Endothelial cell of umbilical vein (primary cell): ENCODE results near the gene F8. TPM values are rescaled to one million over a fixed set of nuclear protein-coding genes. Genes with fewer than 3 reads are reported as not detected.
"Not testable (repeated sequence)": the region's sequence is repeated elsewhere in the genome, so short reads cannot be mapped to it uniquely, and the experiment has no call there.

ENCODE experiments used
- BruUV-seq: library from RNA; stranded (reverse); fragments of 400-500 nt; replicated peaks from 2 replicates; lab custom pipeline; 2021; lab: Mats Ljungman, UMichigan
- CTCF ChIA-PET: fragments of 300-600, 350-600 bp; sonication (Branson Sonifier 250); formaldehyde crosslinking; loops from one replicate; lab custom pipeline; 2021; ENCODE audit warnings: antibody characterized with exemption, inconsistent platforms; lab: Charles Lee
- POLR2A ChIA-PET: fragments of 300-600, 350-600 bp; sonication (Branson Sonifier 250); formaldehyde crosslinking; loops from one replicate; lab custom pipeline; 2021; ENCODE audit warnings: antibody characterized with exemption, inconsistent platforms; lab: Charles Lee
- DNase-seq: peaks from one replicate; pipeline ENCODE4 v3.0.0-alpha.2; 2011; ENCODE audit warnings: low read depth, low spot score
- FAIRE-seq: peaks from 2 replicates; lab custom pipeline; 2011; peaks lifted over from hg19 to GRCh38; lab: Jason Lieb, UNC
- H2AFZ ChIP-seq: 2 replicates; pipeline ENCODE4 v1.6.0; 2012; ENCODE audit warnings: low read depth, low read length, control low read depth, inconsistent platforms
- H3K27ac ChIP-seq: 2 replicates; pipeline ENCODE4 v1.5.1; 2011; ENCODE audit warnings: low read depth, mild to moderate bottlenecking, control low read depth, low read length, moderate library complexity; ENCODE audit not compliant: insufficient read depth
- H3K27me3 ChIP-seq, 2 experiments: 2 replicates each; pipeline versions ENCODE4 v1.6.0 to v1.6.1; 2011; ENCODE audit warnings: low read length in 2 of 2, mixed read lengths in 1 of 2; ENCODE audit not compliant: control insufficient read depth in 2 of 2, insufficient read depth in 2 of 2
- H3K36me3 ChIP-seq, 2 experiments: 2 replicates in 1 of 2; 3 replicates in 1 of 2; pipeline ENCODE4 v1.5.1; 2011; ENCODE audit warnings: low read length in 2 of 2, mild to moderate bottlenecking in 1 of 2, moderate library complexity in 1 of 2; ENCODE audit not compliant: control insufficient read depth in 2 of 2, insufficient read depth in 2 of 2; ENCODE audit errors: extremely low read depth in 1 of 2
- H3K4me1 ChIP-seq: 3 replicates; pipeline ENCODE4 v1.5.1; 2011; ENCODE audit warnings: mild to moderate bottlenecking, low read length; ENCODE audit not compliant: control insufficient read depth, insufficient read depth; ENCODE audit errors: extremely low read depth
- H3K4me2 ChIP-seq: 2 replicates; pipeline ENCODE4 v1.6.1; 2011; ENCODE audit warnings: low read length, control low read depth, mixed read lengths; ENCODE audit not compliant: insufficient read depth
- H3K4me3 ChIP-seq, 3 experiments: fragments of 200-600 bp in 1 of 3; sonication (generic), shearing (Covaris generic) in 1 of 3; replicated peaks in 1 of 3; 2 replicates each; pipeline ENCODE4 v1.5.1; 2011 to 2016; ENCODE audit warnings: control low read depth in 3 of 3, low read length in 3 of 3, mild to moderate bottlenecking in 2 of 3, inconsistent platforms in 1 of 3, low read depth in 1 of 3, moderate library complexity in 1 of 3; ENCODE audit not compliant: insufficient read depth in 1 of 3
- H3K79me2 ChIP-seq: 2 replicates; pipeline ENCODE4 v1.6.0; 2012; ENCODE audit warnings: low read length, inconsistent platforms; ENCODE audit not compliant: control insufficient read depth, insufficient read depth
- H3K9ac ChIP-seq: replicated peaks from 2 replicates; pipeline ENCODE3; 2011; ENCODE audit warnings: low read length, control low read depth; ENCODE audit not compliant: insufficient read depth; ENCODE audit errors: extremely low read depth
- H3K9me1 ChIP-seq: replicated peaks from 3 replicates; pipeline ENCODE4 v1.6.0; 2011; ENCODE audit warnings: mild to moderate bottlenecking, low read length; ENCODE audit not compliant: control insufficient read depth, insufficient read depth; ENCODE audit errors: extremely low read depth
- H3K9me3 ChIP-seq: replicated peaks from 2 replicates; pipeline ENCODE4 v1.5.1; 2012; ENCODE audit warnings: low read length, inconsistent platforms; ENCODE audit not compliant: control insufficient read depth, insufficient read depth
- H4K20me1 ChIP-seq: replicated peaks from 2 replicates; pipeline ENCODE3; 2011; ENCODE audit warnings: mild to moderate bottlenecking, low read length; ENCODE audit not compliant: control insufficient read depth, insufficient read depth; ENCODE audit errors: extremely low read depth
- EZH2 ChIP-seq: IDR thresholded peaks from 2 replicates; pipeline ENCODE4 v1.6.1; 2012; ENCODE audit warnings: borderline replicate concordance, low read depth, mild to moderate bottlenecking, moderate library complexity, low read length, inconsistent platforms; ENCODE audit not compliant: severe bottlenecking
- POLR2A ChIP-seq: IDR thresholded peaks from 2 replicates; pipeline ENCODE4 v1.6.1; 2012; ENCODE audit warnings: low read depth, mild to moderate bottlenecking, control low read depth, low read length
- dilution Hi-C: fragments of 300-500 bp; cut with MboI; formaldehyde crosslinking; loops from one replicate; pipeline ENCODE4 v1.15.0; 2019; ENCODE audit warnings: low sequenced_read_pairs; ENCODE audit not compliant: extremely low pct_ligation_motif_present
- intact Hi-C: fragments of 100-400 bp; cut with micrococcal nuclease; formaldehyde crosslinking; loops from one replicate; pipeline ENCODE4 v1.10.0; 2022
- polyA plus RNA-seq, 4 experiments: library from polyadenylated mRNA; depleted of rRNA in 3 of 4; stranded (reverse) in 3 of 4; unstranded in 1 of 4; fragments of >200 nt; gene quantifications; 2 replicates each; pipeline versions ENCODE4 v1.2.1 to v1.2.3, GENCODE V29; 2011 to 2012; ENCODE audit warnings: missing spikeins in 1 of 4
- total RNA-seq: library from RNA; stranded (reverse); gene quantifications from 2 replicates; pipeline ENCODE4 v1.2.3, GENCODE V29; 2021

F8 gene
- total and polyA plus RNA-seq, 2 donors (not counting 3 experiments of a cell fraction or from before 2014, with no cell fraction given), result 0.62 to 1.1 TPM

GRCh38 chrX:155006379-155006778, 16.1 kb downstream of the F8 start:
- H3K4me2 ChIP-seq, BruUV-seq, CTCF ChIA-PET, H3K27ac ChIP-seq, DNase-seq, H4K20me1 ChIP-seq, POLR2A ChIA-PET, dilution Hi-C loops, H3K79me2 ChIP-seq, H3K4me3 ChIP-seq, H3K9me1 ChIP-seq, H3K36me3 ChIP-seq, H2AFZ ChIP-seq, H3K9ac ChIP-seq, H3K4me1 ChIP-seq, H3K9me3 ChIP-seq, FAIRE-seq, H3K27me3 ChIP-seq, intact Hi-C loops: not testable (repeated sequence)

GRCh38 chrX:155005190-155005589, 17.3 kb downstream of the F8 start:
- no peak overlapping the region for H3K4me2 ChIP-seq
- BruUV-seq, result no TSS peak
- H3K9me1 ChIP-seq, result no peaks in the 10 kb centered on the region
- no peak for FAIRE-seq
- H3K9ac ChIP-seq, result no peak overlapping the region
- TF ChIP-seq POLR2A (no peak), EZH2 (no peak)
- ChIA-PET CTCF (no interaction called here), POLR2A (no interaction called here)
- H3K27me3 ChIP-seq, result no peaks in the 10 kb centered on the region
- H3K9me3 ChIP-seq, result no peaks in the 10 kb centered on the region
- H3K4me3 ChIP-seq, result no peak overlapping the region
- H3K27ac ChIP-seq, result no peak overlapping the region
- intact Hi-C loops, result no loop called here
- no peak for DNase-seq
- no peaks in the 10 kb centered on the region for H3K4me1 ChIP-seq
- no peak overlapping the region for H2AFZ ChIP-seq
- no peaks in the 10 kb centered on the region for H4K20me1 ChIP-seq
- H3K79me2 ChIP-seq, result no peaks in the 10 kb centered on the region
- dilution Hi-C loops, result no loop called here
- no peaks in the 10 kb centered on the region for H3K36me3 ChIP-seq
